H1 (cell line): ENCODE measurements around the gene IQCF6.

ENCODE experiments used
- CBX5 ChIP-seq: fragments of 300-800, 300-1000 bp; sonication (generic); IDR thresholded peaks from 2 replicates; pipeline ENCODE4 v1.7.1; 2016; ENCODE audit warnings: antibody characterized with exemption, low read length, low read depth
- CEBPB ChIP-seq: IDR thresholded peaks from 2 replicates; pipeline ENCODE4 v1.6.1; 2012; ENCODE audit warnings: low read depth, low read length
- CREB1 ChIP-seq: IDR thresholded peaks from 2 replicates; pipeline ENCODE4 v1.6.1; 2012; ENCODE audit warnings: inconsistent platforms
- EP300 ChIP-seq, 2 experiments: IDR thresholded peaks; 1 replicate in 1 of 2; 2 replicates in 1 of 2; pipeline ENCODE4 v1.6.1; 2011 to 2012; ENCODE audit warnings: low read depth in 2 of 2, low read length in 2 of 2, mild to moderate bottlenecking in 2 of 2, borderline replicate concordance in 1 of 2, inconsistent platforms in 1 of 2, moderate library complexity in 1 of 2
- EZH2 ChIP-seq: fragments of 200-600 bp; sonication (generic); IDR thresholded peaks from 2 replicates; pipeline ENCODE4 v1.7.1; 2012; ENCODE audit warnings: low read depth, mild to moderate bottlenecking, moderate library complexity, low read length, inconsistent platforms; ENCODE audit not compliant: severe bottlenecking
- JUN ChIP-seq: IDR thresholded peaks from 2 replicates; pipeline ENCODE4 v1.6.1; 2011; ENCODE audit warnings: low read depth, mild to moderate bottlenecking, improper control_type of control experiment, low read length
- POLR2AphosphoS5 ChIP-seq: IDR thresholded peaks from 2 replicates; pipeline ENCODE4 v1.6.1; 2011; ENCODE audit warnings: low read depth, low read length
- RXRA ChIP-seq: IDR thresholded peaks from 2 replicates; pipeline ENCODE4 v1.6.1; 2011; ENCODE audit warnings: low read depth, mild to moderate bottlenecking, low read length, moderate library complexity; ENCODE audit not compliant: insufficient read depth
- SP1 ChIP-seq: IDR thresholded peaks from 2 replicates; pipeline ENCODE4 v1.6.1; 2011; ENCODE audit warnings: low read depth, low read length
- SP4 ChIP-seq: IDR thresholded peaks from 2 replicates; pipeline ENCODE4 v1.6.1; 2012; ENCODE audit warnings: low read length, inconsistent platforms
- TF ChIP-seq, protein P1 (sequence below), 3 experiments: IDR thresholded peaks; 1 replicate in 2 of 3; 2 replicates in 1 of 3; pipeline versions ENCODE4 v1.5.1 to v1.6.1; 2011; ENCODE audit warnings: low read length in 3 of 3, mild to moderate bottlenecking in 3 of 3, inconsistent platforms in 2 of 3, low read depth in 1 of 3, moderate library complexity in 1 of 3; ENCODE audit not compliant: insufficient read depth in 1 of 3; ENCODE audit errors: control extremely low read depth in 1 of 3

DNA sequence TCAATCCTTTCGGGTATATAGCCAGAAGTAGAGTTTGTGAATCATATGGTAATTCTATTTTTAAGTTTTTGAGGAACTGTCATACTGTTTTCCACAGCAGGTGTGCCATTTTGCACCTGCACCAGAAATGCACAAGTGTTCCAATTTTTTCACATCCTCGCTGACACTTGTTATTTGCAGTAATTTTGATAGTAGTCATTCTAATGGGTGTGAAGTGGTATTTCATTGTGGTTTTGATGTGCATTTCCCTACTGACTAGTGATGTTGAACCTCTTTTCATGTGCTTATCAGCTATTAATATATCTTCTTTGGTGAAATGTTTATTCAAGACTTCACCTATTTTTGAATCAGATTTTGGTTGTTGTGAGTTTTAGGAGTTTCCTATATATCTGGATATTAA lies 43.1 kb downstream of the IQCF6 start:
- TF ChIP-seq, protein P1, sequence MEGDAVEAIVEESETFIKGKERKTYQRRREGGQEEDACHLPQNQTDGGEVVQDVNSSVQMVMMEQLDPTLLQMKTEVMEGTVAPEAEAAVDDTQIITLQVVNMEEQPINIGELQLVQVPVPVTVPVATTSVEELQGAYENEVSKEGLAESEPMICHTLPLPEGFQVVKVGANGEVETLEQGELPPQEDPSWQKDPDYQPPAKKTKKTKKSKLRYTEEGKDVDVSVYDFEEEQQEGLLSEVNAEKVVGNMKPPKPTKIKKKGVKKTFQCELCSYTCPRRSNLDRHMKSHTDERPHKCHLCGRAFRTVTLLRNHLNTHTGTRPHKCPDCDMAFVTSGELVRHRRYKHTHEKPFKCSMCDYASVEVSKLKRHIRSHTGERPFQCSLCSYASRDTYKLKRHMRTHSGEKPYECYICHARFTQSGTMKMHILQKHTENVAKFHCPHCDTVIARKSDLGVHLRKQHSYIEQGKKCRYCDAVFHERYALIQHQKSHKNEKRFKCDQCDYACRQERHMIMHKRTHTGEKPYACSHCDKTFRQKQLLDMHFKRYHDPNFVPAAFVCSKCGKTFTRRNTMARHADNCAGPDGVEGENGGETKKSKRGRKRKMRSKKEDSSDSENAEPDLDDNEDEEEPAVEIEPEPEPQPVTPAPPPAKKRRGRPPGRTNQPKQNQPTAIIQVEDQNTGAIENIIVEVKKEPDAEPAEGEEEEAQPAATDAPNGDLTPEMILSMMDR (IDR thresholded peaks at IDR 0.05; ENCODE audit: control extremely low read depth in 1 of 3, insufficient read depth in 1 of 3, low read depth in 1 of 3, low read length in 3 of 3) = no peak
- TF ChIP-seq CEBPB (no peak), CREB1 (no peak), CBX5 (no peak), POLR2AphosphoS5 (no peak), SP4 (no peak), RXRA (no peak), EZH2 (no peak), SP1 (no peak), JUN (no peak), EP300 (IDR thresholded peaks at IDR 0.05; ENCODE audit: borderline replicate concordance in 1 of 2, low read depth in 2 of 2, low read length in 2 of 2) (no peak)
